GM19099 (cell line): ENCODE data around the gene SPPL2B.

Experiments used
- POLR2A ChIP-seq: IDR thresholded peaks from 3 replicates; pipeline ENCODE4 v1.6.1; 2011; ENCODE audit warnings: low read depth; ENCODE audit not compliant: insufficient read length; ENCODE audit errors: extremely low read depth

The SPPL2B gene

GRCh38 chr19:2352121-2352520 lies 23.6 kb downstream of the SPPL2B start:
- no peak for TF ChIP-seq POLR2A

GRCh38 chr19:2353159-2353886 lies 24.8 kb downstream of the SPPL2B start:
- TF ChIP-seq POLR2A, result no peak

- TF ChIP-seq POLR2A, result no peak
Measured at GRCh38 chr19:2353887-2354592, 25.6 kb downstream of the SPPL2B start.

GRCh38 chr19:2354670-2355069 lies 26.2 kb downstream of the SPPL2B start:
- no peak for TF ChIP-seq POLR2A

- TF ChIP-seq POLR2A, result no peak
Measured at GRCh38 chr19:2355168-2356035, 26.9 kb downstream of the SPPL2B start.

GRCh38 chr19:2356036-2356646 lies 27.7 kb downstream of the SPPL2B start:
- no peak for TF ChIP-seq POLR2A

- TF ChIP-seq POLR2A, result no peak
Measured at GRCh38 chr19:2357279-2358206, 29.1 kb downstream of the SPPL2B start.

- TF ChIP-seq POLR2A, result no peak
Measured at GRCh38 chr19:2358548-2359173, 30.2 kb downstream of the SPPL2B start.

- TF ChIP-seq POLR2A, result no peak
Measured at GRCh38 chr19:2359992-2360685, 31.7 kb downstream of the SPPL2B start, which contains the start of gene TMPRSS9. Gene TMPRSS9, plus strand, starts transcription at chr19:2360265. Its CDS starts 29,521 bp downstream, at chr19:2389786.

- TF ChIP-seq POLR2A, result no peak
Measured at GRCh38 chr19:2360833-2361232, 32.3 kb downstream of the SPPL2B start.

GRCh38 chr19:2361246-2362045 lies 33.0 kb downstream of the SPPL2B start:
- TF ChIP-seq POLR2A, result no peak

- no peak for TF ChIP-seq POLR2A
Measured at GRCh38 chr19:2362046-2362969, 33.8 kb downstream of the SPPL2B start.

GRCh38 chr19:2362970-2363300 lies 34.5 kb downstream of the SPPL2B start:
- no peak for TF ChIP-seq POLR2A
